HFFc6 (cell line): ENCODE results near the gene KCNB1. TPM values are rescaled to one million over a fixed set of nuclear protein-coding genes. Genes with fewer than 3 reads are reported as not detected.
"Not testable (repeated sequence)": the region's sequence is repeated elsewhere in the genome, so short reads cannot be mapped to it uniquely, and the experiment has no call there.

Source experiments
- DNase-seq: peaks from one replicate; pipeline ENCODE4 v3.0.0-alpha.2; 2018
- H3K27ac Mint-ChIP-seq: 2 replicates; pipeline ENCODE4 v1.8.0; 2020; ENCODE audit warnings: mild to moderate bottlenecking, mixed read lengths
- H3K27me3 Mint-ChIP-seq: 2 replicates; pipeline ENCODE4 v1.8.0; 2021; ENCODE audit warnings: mild to moderate bottlenecking, moderate library complexity, mixed read lengths; ENCODE audit not compliant: insufficient read depth
- H3K36me3 Mint-ChIP-seq: 2 replicates; pipeline ENCODE4 v1.8.0; 2021; ENCODE audit warnings: low read depth, mixed read lengths
- H3K4me1 Mint-ChIP-seq: 2 replicates; pipeline ENCODE4 v1.8.0; 2020; ENCODE audit warnings: low read depth, mixed read lengths
- H3K4me3 Mint-ChIP-seq: 2 replicates; pipeline ENCODE4 v1.8.0; 2020; ENCODE audit warnings: mild to moderate bottlenecking, moderate library complexity, mixed read lengths
- H3K9me3 Mint-ChIP-seq: 2 replicates; pipeline ENCODE4 v1.8.0; 2020; ENCODE audit warnings: mild to moderate bottlenecking, mixed read lengths
- CTCF ChIP-seq: fragments of 200-600 bp; sonication (generic); IDR thresholded peaks from 2 replicates; pipeline ENCODE4 v1.5.0; 2021; ENCODE audit warnings: antibody characterized with exemption, mild to moderate bottlenecking
- total RNA-seq, 6 experiments: library from RNA; stranded (reverse); fragmentation: NEBNext Ultra II Directional; extraction: Animal tissue kit (Norgen Biotek cat#: 25700); gene quantifications; 2 replicates in 1 of 6; 3 replicates in 5 of 6; pipeline ENCODE4 v1.2.3, GENCODE V29; 2021

The KCNB1 gene
- total RNA-seq, 6 experiments from 2014 or later, result 0.05 to 1.2 (median 0.20) TPM

- H3K4me1 Mint-ChIP-seq, result no peaks in the 10 kb centered on the region
- H3K27ac Mint-ChIP-seq, result no peak overlapping the region
- DNase-seq, result no peak
- peaks cover 69% of the 10 kb centered on the region for H3K27me3 Mint-ChIP-seq
- H3K9me3 Mint-ChIP-seq, result no peaks in the 10 kb centered on the region
- TF ChIP-seq CTCF, result no peak
- no peaks in the 10 kb centered on the region for H3K36me3 Mint-ChIP-seq
- H3K4me3 Mint-ChIP-seq, result no peak overlapping the region
Observed at GRCh38 chr20:49412254-49412653, 70.2 kb downstream of the KCNB1 start.

- Mint-ChIP-seq H3K4me1 (no peaks in the 10 kb centered on the region), H3K4me3 (no peak overlapping the region), H3K9me3 (no peaks in the 10 kb centered on the region), H3K27me3 (peaks cover 67% of the 10 kb centered on the region), H3K36me3 (no peaks in the 10 kb centered on the region), H3K27ac (no peak overlapping the region)
- DNase-seq, result no peak
- TF ChIP-seq CTCF, result no peak
Observed at GRCh38 chr20:49411221-49411925, 71.1 kb downstream of the KCNB1 start.

- not testable (repeated sequence) for H3K9me3 Mint-ChIP-seq, H3K36me3 Mint-ChIP-seq, H3K27ac Mint-ChIP-seq
Observed at GRCh38 chr20:49409975-49410621, 72.4 kb downstream of the KCNB1 start.

GRCh38 chr20:49409302-49409974 lies 73.0 kb downstream of the KCNB1 start:
- DNase-seq, result no peak
- Mint-ChIP-seq H3K9me3 (no peaks in the 10 kb centered on the region), H3K36me3 (no peaks in the 10 kb centered on the region), H3K27me3 (peaks cover 66% of the 10 kb centered on the region), H3K4me1 (no peaks in the 10 kb centered on the region), H3K27ac (no peak overlapping the region), H3K4me3 (no peak overlapping the region)
- no peak for TF ChIP-seq CTCF

More at GRCh38 chr20:49409975-49410621, 72.4 kb downstream of the KCNB1 start:
- H3K27me3 Mint-ChIP-seq, result peaks cover 67% of the 10 kb centered on the region
- not testable (repeated sequence) for H3K4me1 Mint-ChIP-seq, DNase-seq, H3K4me3 Mint-ChIP-seq

- no peak for DNase-seq
- Mint-ChIP-seq H3K4me3 (no peak overlapping the region), H3K27me3 (peaks cover 66% of the 10 kb centered on the region), H3K27ac (no peak overlapping the region), H3K36me3 (no peaks in the 10 kb centered on the region), H3K9me3 (no peaks in the 10 kb centered on the region), H3K4me1 (no peaks in the 10 kb centered on the region)
- no peak for TF ChIP-seq CTCF
Observed at GRCh38 chr20:49408509-49409104, 73.9 kb downstream of the KCNB1 start.
